SK-N-MC (cell line): ENCODE measurements around the gene BAG2.

Experiments
- EZH2 ChIP-seq: fragments of 200-600 bp; sonication (generic); IDR thresholded peaks from one replicate; pipeline ENCODE4 v1.6.1; 2017; ENCODE audit warnings: antibody characterized with exemption
- FOXP2 ChIP-seq: optimal IDR thresholded peaks from 2 replicates; pipeline ENCODE3; 2011; ENCODE audit warnings: mild to moderate bottlenecking, moderate library complexity; ENCODE audit not compliant: insufficient read depth; ENCODE audit errors: extremely low read length, control extremely low read depth
- POLR2AphosphoS5 ChIP-seq: IDR thresholded peaks from 2 replicates; pipeline ENCODE4 v1.6.1; 2012; ENCODE audit warnings: mild to moderate bottlenecking, low read depth, low read length, borderline replicate concordance

- TF ChIP-seq EZH2 = no peak
- TF ChIP-seq POLR2AphosphoS5 = no peak
- TF ChIP-seq FOXP2 = no peak
Observed at GRCh38 chr6:57163956-57164355, 8.2 kb upstream of the BAG2 start.
